ENCODE measurements around the gene GPR155. TPM values are rescaled to one million over a fixed set of nuclear protein-coding genes. Genes with fewer than 3 reads are reported as not detected.
A peak's percentile ranks its signal among the peaks of the same experiment; 100 is the strongest.
"Not testable (repeated sequence)": the region's sequence is repeated elsewhere in the genome, so short reads cannot be mapped to it uniquely, and the experiment has no call there.

The GPR155 gene
- total and polyA plus RNA-seq, 4 experiments from 2014 or later: 7.5 to 20.4 (median 14.4) TPM

DNA sequence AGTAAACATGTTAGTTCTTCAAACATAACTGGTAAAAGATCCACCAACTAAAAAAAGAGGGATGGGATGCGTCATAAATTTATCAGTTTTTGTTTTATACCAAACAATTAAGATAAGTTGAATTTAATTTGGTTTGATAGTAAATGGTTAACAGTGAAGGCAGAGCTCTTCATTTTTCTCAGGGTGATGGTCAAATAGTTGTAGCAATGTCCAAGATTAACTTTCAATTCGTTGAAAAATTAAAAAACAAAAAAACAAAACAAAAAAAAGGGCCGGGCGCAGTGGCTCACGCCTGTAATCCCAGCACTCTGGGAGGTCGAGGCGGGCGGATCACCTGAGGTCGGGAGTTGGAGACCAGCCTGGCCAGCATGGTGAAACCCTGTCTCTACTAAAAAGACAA is 1.8 kb downstream of the GPR155 start:
- ChIA-PET CTCF (ENCODE audit: partially characterized antibody) (interaction anchor here (0.8 to 6.3 kb wide), 14 partner anchors 8 to 215 kb away, joined by 3 to 64 read pairs (median 6); partner anchors contain the start of gene WIPF1), POLR2A (ENCODE audit: partially characterized antibody) (interaction anchor here (1.2 to 6.7 kb wide), 6 partner anchors 9 to 110 kb away, joined by 3 to 63 read pairs (median 6); partner anchors contain the start of gene WIPF1)
- Histone ChIP-seq H3K4me1 (ENCODE audit: insufficient read depth, low read length) (peaks cover 54% of the 10 kb centered on the region), H3K4me3 (ENCODE audit: low read length in 2 of 2) (peak overlapping the region in 1 of 2 donors; percentile 77), H3K27ac (ENCODE audit: low read depth, low read length) (peak overlapping the region; percentile 1)
- H3K27ac Mint-ChIP-seq: peak overlapping the region; percentile 21 to 93 (median 64)
- H3K36me3 ChIP-seq (ENCODE audit: insufficient read depth, low read length); DNase-seq; H3K9me3 Mint-ChIP-seq; H3K27me3 Mint-ChIP-seq; H3K27me3 ChIP-seq (ENCODE audit: insufficient read depth, low read length); H3K9me3 ChIP-seq (ENCODE audit: control insufficient read depth in 1 of 2, low read length in 2 of 2): not testable (repeated sequence)
- peaks cover 19 to 24% of the 10 kb centered on the region in 2 donors for H3K36me3 Mint-ChIP-seq
- H3K4me3 Mint-ChIP-seq: peak overlapping the region; percentile 97 to 100 (median 98)
- H3K4me1 Mint-ChIP-seq: peaks cover 34 to 73% (median 47%) of the 10 kb centered on the region in 4 donors
- intact Hi-C loops (cut with micrococcal nuclease): loop anchor here (1.0 kb wide), 1 partner anchor 8 kb away; no protein-coding TSS in a partner anchor

DNA sequence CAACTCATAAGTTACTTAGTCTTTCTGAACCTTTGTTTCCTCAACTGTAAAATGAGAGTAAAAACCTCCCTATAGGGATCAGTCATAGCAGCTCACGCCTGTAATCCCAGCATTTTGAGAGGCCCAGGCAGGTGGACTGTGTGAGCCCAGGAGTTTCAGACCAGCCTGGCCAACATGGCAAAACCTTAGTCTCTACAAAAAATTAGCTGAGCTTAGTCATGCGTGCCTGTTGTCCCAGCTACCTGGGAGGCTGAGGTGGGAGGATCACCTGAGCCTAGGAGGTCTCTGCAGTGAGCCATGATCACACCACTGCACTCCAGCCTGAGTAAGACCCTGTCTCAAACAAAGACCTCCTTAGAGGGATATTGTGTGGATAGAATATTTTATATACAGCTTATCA is 2.3 kb downstream of the GPR155 start:
- H3K27me3 Mint-ChIP-seq: no peaks in the 10 kb centered on the region
- H3K36me3 Mint-ChIP-seq: peaks cover 24 to 29% of the 10 kb centered on the region in 2 donors
- Histone ChIP-seq H3K4me1 (ENCODE audit: insufficient read depth, low read length) (peaks cover 49% of the 10 kb centered on the region), H3K9me3 (ENCODE audit: control insufficient read depth in 1 of 2, low read length in 2 of 2) (no peaks in the 10 kb centered on the region), H3K27ac (ENCODE audit: low read depth, low read length) (peak overlapping the region; percentile 1), H3K27me3 (ENCODE audit: insufficient read depth, low read length) (no peaks in the 10 kb centered on the region), H3K4me3 (ENCODE audit: low read length in 2 of 2) (peak overlapping the region in 1 of 2 donors; percentile 77), H3K36me3 (ENCODE audit: insufficient read depth, low read length) (peaks cover 12% of the 10 kb centered on the region)
- peak overlapping the region in 6 of 7 donors; percentile 21 to 84 (median 64) for H3K27ac Mint-ChIP-seq
- POLR2A ChIA-PET (ENCODE audit: partially characterized antibody): interaction anchor here (0.8 to 6.7 kb wide), 4 partner anchors 9 to 110 kb away, joined by 4 to 63 read pairs (median 21); partner anchors contain the start of gene WIPF1
- intact Hi-C loops (cut with micrococcal nuclease): no loop called here
- no peak for DNase-seq
- H3K4me1 Mint-ChIP-seq: peaks cover 30 to 68% (median 42%) of the 10 kb centered on the region in 4 donors
- CTCF ChIA-PET (ENCODE audit: partially characterized antibody): interaction anchor here (0.9 to 6.3 kb wide), 15 partner anchors 9 to 215 kb away, joined by 3 to 64 read pairs (median 4); no protein-coding TSS in a partner anchor
- peaks cover 0 to 3% (median 0%) of the 10 kb centered on the region in 8 donors for H3K9me3 Mint-ChIP-seq
- peak overlapping the region; percentile 97 to 100 (median 98) for H3K4me3 Mint-ChIP-seq

DNA sequence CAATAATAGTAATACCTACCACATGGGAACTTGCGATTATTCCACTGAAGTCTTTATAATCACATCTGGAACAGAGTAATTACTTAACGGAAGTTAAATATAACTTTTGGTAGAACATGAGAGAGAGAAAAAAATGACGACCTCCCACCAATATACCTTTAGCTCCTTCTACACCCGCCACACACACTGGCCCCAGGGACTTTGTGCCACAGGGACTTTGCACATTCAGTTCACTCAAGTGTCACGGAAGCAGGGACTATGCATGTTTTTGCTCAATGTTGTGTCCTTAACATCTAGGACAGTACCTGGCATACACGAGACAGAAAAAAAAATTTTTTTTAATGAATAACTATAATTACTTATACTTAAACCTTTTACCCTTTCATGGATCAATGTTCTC is 4.0 kb downstream of the GPR155 start:
- Mint-ChIP-seq H3K27ac (no peak overlapping the region), H3K9me3 (no peaks in the 10 kb centered on the region), H3K4me1 (peaks cover 19 to 51% (median 33%) of the 10 kb centered on the region in 4 donors), H3K4me3 (no peak overlapping the region), H3K36me3 (peaks cover 37 to 41% of the 10 kb centered on the region in 2 donors), H3K27me3 (no peaks in the 10 kb centered on the region)
- no peak overlapping the region for H3K4me3 ChIP-seq (ENCODE audit: low read length in 2 of 2)
- intact Hi-C loops (cut with micrococcal nuclease): no loop called here
- no peaks in the 10 kb centered on the region for H3K27me3 ChIP-seq (ENCODE audit: insufficient read depth, low read length)
- peaks cover 14% of the 10 kb centered on the region for H3K36me3 ChIP-seq (ENCODE audit: insufficient read depth, low read length)
- no peaks in the 10 kb centered on the region for H3K9me3 ChIP-seq (ENCODE audit: control insufficient read depth in 1 of 2, low read length in 2 of 2)
- ChIA-PET POLR2A (ENCODE audit: partially characterized antibody) (interaction anchor here (6.7 kb wide), 1 partner anchor 11 kb away, joined by 36 read pairs; no protein-coding TSS in a partner anchor), CTCF (ENCODE audit: partially characterized antibody) (interaction anchor here (1.5 to 6.3 kb wide), 3 partner anchors 9 to 65 kb away, joined by 3 to 64 read pairs (median 7); no protein-coding TSS in a partner anchor)
- peaks cover 33% of the 10 kb centered on the region for H3K4me1 ChIP-seq (ENCODE audit: insufficient read depth, low read length)
- DNase-seq: no peak
- H3K27ac ChIP-seq (ENCODE audit: low read depth, low read length): no peak overlapping the region

DNA sequence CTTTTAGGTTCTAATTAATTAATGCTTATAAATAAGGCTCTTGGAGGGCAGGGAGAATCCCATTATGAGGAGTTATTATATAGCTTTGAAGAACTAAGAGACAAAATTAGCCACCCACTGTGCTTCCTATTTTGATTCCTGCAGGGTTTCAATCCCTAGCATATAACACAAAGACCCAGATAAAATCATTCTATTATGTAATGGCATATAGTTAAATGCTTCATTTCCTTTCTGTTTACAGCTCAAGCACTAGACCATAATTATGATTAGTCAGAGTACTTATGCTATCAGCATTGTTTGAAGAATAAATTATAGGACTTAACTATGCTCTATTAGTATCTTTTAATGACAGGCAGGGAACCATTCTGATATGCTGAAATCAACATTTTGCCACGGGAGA is 9.1 kb downstream of the GPR155 start:
- no peaks in the 10 kb centered on the region for H3K4me1 ChIP-seq (ENCODE audit: insufficient read depth, low read length)
- CTCF ChIA-PET (ENCODE audit: partially characterized antibody): interaction anchor here (1.4 to 2.0 kb wide), 2 partner anchors 9 to 15 kb away, joined by 4 to 13 read pairs; partner anchors contain the start of gene GPR155
- intact Hi-C loops (cut with micrococcal nuclease): loop anchor here (1.0 kb wide), 1 partner anchor 10 kb away; the partner anchor contains the start of gene GPR155
- Mint-ChIP-seq H3K4me1 (peaks cover 12 to 23% (median 15%) of the 10 kb centered on the region in 4 donors), H3K36me3 (peaks cover 41 to 42% of the 10 kb centered on the region in 2 donors), H3K4me3 (peak overlapping the region in 1 of 8 donors; percentile 58), H3K27ac (peak overlapping the region in 1 of 7 donors; percentile 55), H3K27me3 (no peaks in the 10 kb centered on the region), H3K9me3 (no peaks in the 10 kb centered on the region)
- H3K36me3 ChIP-seq (ENCODE audit: insufficient read depth, low read length): peaks cover 14% of the 10 kb centered on the region
- H3K27me3 ChIP-seq (ENCODE audit: insufficient read depth, low read length): no peaks in the 10 kb centered on the region
- H3K27ac ChIP-seq (ENCODE audit: low read depth, low read length): no peak overlapping the region
- no peak for DNase-seq
- POLR2A ChIA-PET (ENCODE audit: partially characterized antibody): interaction anchor here (1.0 kb wide), 1 partner anchor 18 kb away, joined by 4 read pairs; no protein-coding TSS in a partner anchor
- H3K9me3 ChIP-seq (ENCODE audit: control insufficient read depth in 1 of 2, low read length in 2 of 2): no peaks in the 10 kb centered on the region
- no peak overlapping the region for H3K4me3 ChIP-seq (ENCODE audit: low read length in 2 of 2)

DNA sequence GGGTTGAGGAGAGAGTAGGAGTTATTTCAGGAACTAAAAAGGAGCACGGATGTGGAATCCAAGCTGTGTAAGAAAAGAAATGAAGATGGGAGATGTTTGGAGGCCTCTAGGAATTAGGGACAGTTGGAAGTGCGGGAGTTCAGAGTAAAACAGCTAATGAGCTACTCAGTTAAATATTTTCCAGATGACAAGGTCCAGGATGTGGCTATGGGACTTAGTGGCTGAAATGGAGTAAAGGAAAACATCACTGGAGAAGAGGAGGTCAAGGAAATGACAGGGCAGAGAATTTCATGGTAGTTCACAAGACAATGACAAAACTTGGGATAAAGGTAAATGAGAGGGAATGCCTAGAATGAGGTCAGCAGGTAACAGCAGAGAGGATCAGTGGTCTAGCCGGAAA is 13.0 kb downstream of the GPR155 start:
- ChIA-PET POLR2A (ENCODE audit: partially characterized antibody) (interaction anchor here (1.0 kb wide), 1 partner anchor 8 kb away, joined by 4 read pairs; no protein-coding TSS in a partner anchor), CTCF (ENCODE audit: partially characterized antibody) (interaction anchor here (0.6 to 1.7 kb wide), 6 partner anchors 10 to 276 kb away, joined by 3 to 6 read pairs (median 4); partner anchors contain the start of gene WIPF1)
- Mint-ChIP-seq H3K27me3 (no peaks in the 10 kb centered on the region), H3K36me3 (peaks cover 16 to 18% of the 10 kb centered on the region in 2 donors), H3K27ac (peak overlapping the region in 4 of 7 donors; percentile 16 to 77 (median 46)), H3K4me1 (peaks cover 5 to 20% (median 10%) of the 10 kb centered on the region in 4 donors), H3K9me3 (no peaks in the 10 kb centered on the region), H3K4me3 (no peak overlapping the region)
- DNase-seq: no peak
- no peak overlapping the region for H3K27ac ChIP-seq (ENCODE audit: low read depth, low read length)
- H3K27me3 ChIP-seq (ENCODE audit: insufficient read depth, low read length): no peaks in the 10 kb centered on the region
- H3K4me3 ChIP-seq (ENCODE audit: low read length in 2 of 2): no peak overlapping the region
- no peaks in the 10 kb centered on the region for H3K36me3 ChIP-seq (ENCODE audit: insufficient read depth, low read length)
- H3K4me1 ChIP-seq (ENCODE audit: insufficient read depth, low read length): no peaks in the 10 kb centered on the region
- H3K9me3 ChIP-seq (ENCODE audit: control insufficient read depth in 1 of 2, low read length in 2 of 2): no peaks in the 10 kb centered on the region
- intact Hi-C loops (cut with micrococcal nuclease): no loop called here

DNA sequence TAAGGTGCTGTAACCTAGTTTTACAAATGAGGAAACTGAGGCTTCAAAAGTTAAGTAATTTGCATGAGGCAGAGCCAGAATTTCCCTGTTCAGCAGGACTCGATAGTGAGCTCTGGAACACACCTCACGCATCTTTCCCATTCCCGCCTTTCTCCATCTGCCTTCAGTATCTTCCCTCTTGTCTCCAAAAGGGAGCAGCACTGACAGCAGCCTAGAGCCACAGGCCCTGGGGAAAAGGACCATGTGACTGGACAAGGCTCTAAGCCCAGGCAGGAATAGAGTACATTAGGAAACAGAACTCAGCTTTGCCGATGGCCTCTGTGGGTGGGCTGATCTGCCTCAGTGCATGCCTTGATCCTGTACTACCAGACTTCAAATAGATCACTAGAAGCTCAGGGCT is 21.5 kb downstream of the GPR155 start:
- no peaks in the 10 kb centered on the region for H3K27me3 Mint-ChIP-seq
- Histone ChIP-seq H3K36me3 (ENCODE audit: insufficient read depth, low read length) (peaks cover 7% of the 10 kb centered on the region), H3K27ac (ENCODE audit: low read depth, low read length) (no peak overlapping the region), H3K27me3 (ENCODE audit: insufficient read depth, low read length) (no peaks in the 10 kb centered on the region), H3K4me1 (ENCODE audit: insufficient read depth, low read length) (no peaks in the 10 kb centered on the region), H3K4me3 (ENCODE audit: low read length in 2 of 2) (no peak overlapping the region), H3K9me3 (ENCODE audit: control insufficient read depth in 1 of 2, low read length in 2 of 2) (no peaks in the 10 kb centered on the region)
- ChIA-PET CTCF (ENCODE audit: partially characterized antibody) (interaction anchor here (1.0 to 1.9 kb wide), 8 partner anchors 15 to 224 kb away, joined by 3 to 9 read pairs (median 4); partner anchors contain the start of gene GPR155), POLR2A (ENCODE audit: partially characterized antibody) (interaction anchor here (0.7 to 1.0 kb wide), 2 partner anchors 21 to 27 kb away, joined by 3 read pairs; partner anchors contain the start of gene GPR155)
- H3K9me3 Mint-ChIP-seq: no peaks in the 10 kb centered on the region
- no peaks in the 10 kb centered on the region for H3K4me1 Mint-ChIP-seq
- DNase-seq: no peak
- peak overlapping the region in 1 of 7 donors; percentile 60 for H3K27ac Mint-ChIP-seq
- peaks cover 23 to 35% of the 10 kb centered on the region in 2 donors for H3K36me3 Mint-ChIP-seq
- intact Hi-C loops (cut with micrococcal nuclease): no loop called here
- H3K4me3 Mint-ChIP-seq: no peak overlapping the region

DNA sequence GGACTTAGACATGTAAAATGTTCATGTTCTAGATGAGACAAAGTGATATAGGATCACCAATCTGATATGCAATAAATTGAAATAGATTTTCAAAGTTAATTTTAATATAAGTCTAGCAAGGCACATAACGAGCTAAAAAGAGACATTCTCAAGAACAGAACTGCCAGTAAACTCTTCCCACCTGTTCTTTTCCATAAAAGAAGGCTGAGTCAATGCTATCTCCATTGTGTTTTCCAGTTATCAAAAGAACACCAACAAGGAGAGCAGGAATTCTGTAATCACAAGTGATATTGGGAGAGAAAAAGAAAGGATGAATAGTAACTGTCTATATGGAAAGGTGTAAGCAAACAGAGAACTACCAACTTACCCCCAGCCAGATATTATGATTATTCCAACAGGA is 25.6 kb downstream of the GPR155 start:
- no peak overlapping the region for H3K4me3 Mint-ChIP-seq
- Histone ChIP-seq H3K4me1 (ENCODE audit: insufficient read depth, low read length) (no peaks in the 10 kb centered on the region), H3K27me3 (ENCODE audit: insufficient read depth, low read length) (no peaks in the 10 kb centered on the region), H3K36me3 (ENCODE audit: insufficient read depth, low read length) (peaks cover 19% of the 10 kb centered on the region), H3K9me3 (ENCODE audit: control insufficient read depth in 1 of 2, low read length in 2 of 2) (no peaks in the 10 kb centered on the region), H3K4me3 (ENCODE audit: low read length in 2 of 2) (no peak overlapping the region), H3K27ac (ENCODE audit: low read depth, low read length) (no peak overlapping the region)
- H3K4me1 Mint-ChIP-seq: no peaks in the 10 kb centered on the region
- intact Hi-C loops (cut with micrococcal nuclease): no loop called here
- H3K27me3 Mint-ChIP-seq: no peaks in the 10 kb centered on the region
- POLR2A ChIA-PET (ENCODE audit: partially characterized antibody): interaction anchor here (0.8 kb wide), 1 partner anchor 227 kb away, joined by 4 read pairs; no protein-coding TSS in a partner anchor
- no peaks in the 10 kb centered on the region for H3K9me3 Mint-ChIP-seq
- H3K36me3 Mint-ChIP-seq: peaks cover 24 to 41% of the 10 kb centered on the region in 2 donors
- CTCF ChIA-PET (ENCODE audit: partially characterized antibody): interaction anchor here (0.6 to 6.8 kb wide), 22 partner anchors 8 to 288 kb away, joined by 3 to 169 read pairs (median 8); partner anchors contain the start of genes GPR155, SCRN3 and WIPF1
- DNase-seq: no peak
- H3K27ac Mint-ChIP-seq: no peak overlapping the region
